Esophagus muscularis mucosa (tissue), 4 donors: Measurements from ENCODE around the gene CDK14. TPM values are rescaled to one million over a fixed set of nuclear protein-coding genes. Genes with fewer than 3 reads are reported as not detected.

Experiments used
- DNase-seq: peaks from one replicate; pipeline ENCODE4 v3.0.0-alpha.2; 2017; ENCODE audit errors: extremely low spot score
- H3K27ac ChIP-seq, 4 donors: fragments of 200-600 bp; sonication (generic); replicated peaks in 1 of 4; 1 replicate in 3 of 4; 2 replicates in 1 of 4; pipeline ENCODE4 v1.5.1; 2016 to 2019; ENCODE audit warnings: mild to moderate bottlenecking in 1 of 4
- H3K27me3 ChIP-seq, 4 donors: fragments of 200-600 bp; sonication (generic); one replicate each; pipeline versions ENCODE4 v1.5.1 to v1.6.0; 2016 to 2019
- H3K36me3 ChIP-seq, 4 donors: fragments of 200-600 bp; sonication (generic); one replicate each; pipeline ENCODE4 v1.5.1; 2016 to 2019
- H3K4me1 ChIP-seq, 4 donors: fragments of 200-600 bp; sonication (generic); one replicate each; pipeline ENCODE4 v1.5.1; 2016 to 2019
- H3K4me3 ChIP-seq, 4 donors: fragments of 200-600 bp; sonication (generic); 1 replicate in 2 of 4; 2 replicates in 2 of 4; pipeline ENCODE4 v1.5.1; 2016 to 2019; ENCODE audit warnings: mild to moderate bottlenecking in 4 of 4, moderate library complexity in 1 of 4
- H3K9me3 ChIP-seq, 4 donors: fragments of 200-600 bp; sonication (generic); 1 replicate in 3 of 4; 2 replicates in 1 of 4; pipeline ENCODE4 v1.5.1; 2016 to 2019
- EP300 ChIP-seq: sonication (generic); formaldehyde crosslinking; IDR thresholded peaks from one replicate; pipeline ENCODE4 v1.6.1; 2017; ENCODE audit warnings: antibody characterized with exemption
- POLR2A ChIP-seq: fragments of 450-650 bp; IDR thresholded peaks from one replicate; pipeline ENCODE4 v1.6.1; 2017; ENCODE audit warnings: antibody characterized with exemption, moderate library complexity, mild to moderate bottlenecking, low read depth
- POLR2AphosphoS5 ChIP-seq, 2 donors: sonication (generic); formaldehyde crosslinking; IDR thresholded peaks; one replicate each; pipeline ENCODE4 v1.6.1; 2017; ENCODE audit warnings: antibody characterized with exemption in 2 of 2
- WGBS: methylation state at CpG from one replicate; pipeline ENCODE4 v1.1.5; 2018; 5-methylcytosine and 5-hydroxymethylcytosine counted together
- intact Hi-C: fragments of 100-400 bp; cut with DNase I; formaldehyde crosslinking; loops from one replicate; pipeline ENCODE4 v1.15.1; 2023
- total RNA-seq, 4 donors: library from RNA; depleted of rRNA; stranded (reverse); fragments of >200 nt; gene quantifications; one replicate each; pipeline versions ENCODE4 v1.1.0 to v1.2.1, GENCODE V29; 2016
- TF ChIP-seq, protein P1 (sequence below), 3 experiments: fragments of 200-600 bp in 2 of 3; fragments of 450-650 bp in 1 of 3; sonication (generic) in 2 of 3; IDR thresholded peaks; one replicate each; pipeline ENCODE4 v1.5.1; 2017 to 2019; ENCODE audit warnings: antibody characterized with exemption in 3 of 3, mild to moderate bottlenecking in 2 of 3, moderate library complexity in 1 of 3

Gene CDK14
- total RNA-seq, 4 donors from 2014 or later: 9.6 to 17.7 (median 14.3) TPM

DNA sequence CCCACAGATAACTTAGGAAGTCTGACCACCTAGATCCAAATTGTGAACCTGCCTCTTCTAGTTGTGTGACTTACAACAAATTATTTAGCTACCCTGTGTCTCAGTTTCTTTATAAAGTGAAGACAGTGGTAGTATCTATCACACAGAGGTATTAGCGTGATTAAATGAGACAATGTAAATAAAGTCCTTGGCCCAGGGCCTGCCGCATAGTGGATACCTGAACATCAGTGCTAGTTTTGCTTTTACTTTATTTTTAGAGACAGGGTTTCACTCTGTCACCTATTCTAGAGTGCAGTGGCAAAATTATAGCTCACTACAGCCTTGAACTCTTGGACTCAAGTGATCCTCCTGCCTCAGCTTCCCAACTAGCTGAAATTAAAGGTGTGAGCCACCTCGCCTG lies 177.1 kb downstream of the CDK14 start:
- Histone ChIP-seq H3K36me3 (no peaks in the 10 kb centered on the region), H3K9me3 (no peaks in the 10 kb centered on the region), H3K4me1 (peaks cover 5 to 15% (median 15%) of the 10 kb centered on the region in 4 donors), H3K27ac (no peak overlapping the region), H3K27me3 (no peaks in the 10 kb centered on the region), H3K4me3 (no peak overlapping the region)
- no peak for DNase-seq
- WGBS: 100% methylated on average over 3 of the region's 3 CpGs
- TF ChIP-seq, protein P1, sequence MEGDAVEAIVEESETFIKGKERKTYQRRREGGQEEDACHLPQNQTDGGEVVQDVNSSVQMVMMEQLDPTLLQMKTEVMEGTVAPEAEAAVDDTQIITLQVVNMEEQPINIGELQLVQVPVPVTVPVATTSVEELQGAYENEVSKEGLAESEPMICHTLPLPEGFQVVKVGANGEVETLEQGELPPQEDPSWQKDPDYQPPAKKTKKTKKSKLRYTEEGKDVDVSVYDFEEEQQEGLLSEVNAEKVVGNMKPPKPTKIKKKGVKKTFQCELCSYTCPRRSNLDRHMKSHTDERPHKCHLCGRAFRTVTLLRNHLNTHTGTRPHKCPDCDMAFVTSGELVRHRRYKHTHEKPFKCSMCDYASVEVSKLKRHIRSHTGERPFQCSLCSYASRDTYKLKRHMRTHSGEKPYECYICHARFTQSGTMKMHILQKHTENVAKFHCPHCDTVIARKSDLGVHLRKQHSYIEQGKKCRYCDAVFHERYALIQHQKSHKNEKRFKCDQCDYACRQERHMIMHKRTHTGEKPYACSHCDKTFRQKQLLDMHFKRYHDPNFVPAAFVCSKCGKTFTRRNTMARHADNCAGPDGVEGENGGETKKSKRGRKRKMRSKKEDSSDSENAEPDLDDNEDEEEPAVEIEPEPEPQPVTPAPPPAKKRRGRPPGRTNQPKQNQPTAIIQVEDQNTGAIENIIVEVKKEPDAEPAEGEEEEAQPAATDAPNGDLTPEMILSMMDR (IDR thresholded peaks at IDR 0.05): no peak
- no peak for TF ChIP-seq EP300
- no peak for TF ChIP-seq POLR2AphosphoS5 (IDR thresholded peaks at IDR 0.05)
- intact Hi-C loops: no loop called here

- Histone ChIP-seq H3K9me3 (no peaks in the 10 kb centered on the region), H3K36me3 (no peaks in the 10 kb centered on the region), H3K4me3 (no peak overlapping the region), H3K27ac (no peak overlapping the region), H3K4me1 (peaks cover 5 to 15% (median 15%) of the 10 kb centered on the region in 4 donors), H3K27me3 (no peaks in the 10 kb centered on the region)
- TF ChIP-seq POLR2AphosphoS5 (IDR thresholded peaks at IDR 0.05) (no peak), EP300 (no peak), POLR2A (no peak)
- TF ChIP-seq, protein P1 (IDR thresholded peaks at IDR 0.05): no peak
- intact Hi-C loops: no loop called here
- 83% methylated on average over 3 of the region's 3 CpGs for WGBS
- no peak for DNase-seq
These were observed 178.6 kb downstream of the CDK14 start for GRCh38 chr7:90774706-90775105.

GRCh38 chr7:90775383-90775965 lies 179.4 kb downstream of the CDK14 start:
- Histone ChIP-seq H3K27ac (no peak overlapping the region), H3K36me3 (no peaks in the 10 kb centered on the region), H3K4me1 (peaks cover 5 to 15% (median 15%) of the 10 kb centered on the region in 4 donors), H3K4me3 (no peak overlapping the region), H3K27me3 (no peaks in the 10 kb centered on the region), H3K9me3 (no peaks in the 10 kb centered on the region)
- WGBS: 77% methylated on average over 1 of the region's 1 CpG
- no peak for TF ChIP-seq POLR2AphosphoS5 (IDR thresholded peaks at IDR 0.05)
- no peak for TF ChIP-seq POLR2A
- intact Hi-C loops: no loop called here
- DNase-seq: no peak

DNA sequence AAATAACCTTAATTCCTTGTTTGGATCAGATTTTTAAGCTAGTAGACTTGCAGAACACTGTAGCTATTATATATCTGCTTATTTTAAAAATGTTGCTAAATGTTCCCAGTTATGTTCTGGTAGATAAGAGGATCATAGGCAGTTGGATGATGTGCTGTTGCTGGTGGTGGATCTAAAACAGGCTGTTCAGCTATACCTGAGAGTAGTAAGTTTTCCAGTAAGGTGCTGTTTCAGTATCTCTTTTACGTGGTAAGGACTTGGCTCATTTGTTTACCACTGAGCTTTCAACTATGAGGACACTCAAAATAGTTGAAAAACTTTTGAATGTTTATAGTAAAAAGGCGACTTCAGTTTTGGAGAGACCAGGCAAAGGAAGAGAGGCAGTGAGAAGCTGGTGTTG lies 180.9 kb downstream of the CDK14 start:
- H3K4me3 ChIP-seq: no peak overlapping the region
- H3K4me1 ChIP-seq: peaks cover 5 to 15% (median 15%) of the 10 kb centered on the region in 4 donors
- no peaks in the 10 kb centered on the region for H3K9me3 ChIP-seq
- WGBS: 71% methylated on average over 2 of the region's 2 CpGs
- no peaks in the 10 kb centered on the region for H3K27me3 ChIP-seq
- intact Hi-C loops: no loop called here
- no peak overlapping the region for H3K27ac ChIP-seq
- TF ChIP-seq POLR2AphosphoS5 (IDR thresholded peaks at IDR 0.05) (no peak), POLR2A (no peak), EP300 (no peak)
- TF ChIP-seq, protein P1 (IDR thresholded peaks at IDR 0.05): no peak
- no peaks in the 10 kb centered on the region for H3K36me3 ChIP-seq
- DNase-seq: no peak

- WGBS: 51% methylated on average over 4 of the region's 4 CpGs
- no peak overlapping the region for H3K27ac ChIP-seq
- TF ChIP-seq POLR2A (no peak), EP300 (no peak)
- no peaks in the 10 kb centered on the region for H3K27me3 ChIP-seq
- H3K36me3 ChIP-seq: no peaks in the 10 kb centered on the region
- H3K4me3 ChIP-seq: no peak overlapping the region
- no peak for DNase-seq
- H3K9me3 ChIP-seq: no peaks in the 10 kb centered on the region
- peaks cover 5 to 15% (median 15%) of the 10 kb centered on the region in 4 donors for H3K4me1 ChIP-seq
- intact Hi-C loops: no loop called here
These were observed 181.3 kb downstream of the CDK14 start for GRCh38 chr7:90777465-90777864.

DNA sequence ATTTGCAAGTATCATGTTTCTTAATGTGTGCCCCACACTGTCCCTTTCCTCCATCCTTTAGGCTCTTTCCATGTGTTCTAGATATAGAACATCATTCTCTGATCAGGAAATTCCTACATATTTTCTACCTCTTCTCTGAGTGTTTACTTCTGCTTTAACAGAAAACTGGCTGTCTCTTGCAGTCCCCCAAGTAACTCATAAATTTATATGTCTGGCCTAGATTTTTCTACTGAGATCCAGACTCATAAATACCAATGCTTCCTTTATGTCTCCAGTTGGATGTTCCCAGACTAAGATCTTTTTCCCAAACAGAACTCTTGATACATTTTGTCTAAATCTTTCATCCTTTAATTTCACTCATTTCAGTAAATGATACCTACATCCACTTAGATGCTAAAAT lies 181.8 kb downstream of the CDK14 start:
- H3K27ac ChIP-seq: no peak overlapping the region

More for the DNA sequence above, 181.8 kb downstream of the CDK14 start:
- TF ChIP-seq POLR2A (no peak), EP300 (no peak), POLR2AphosphoS5 (IDR thresholded peaks at IDR 0.05) (no peak)
- TF ChIP-seq, protein P1 (IDR thresholded peaks at IDR 0.05): no peak
- Histone ChIP-seq H3K27me3 (no peaks in the 10 kb centered on the region), H3K4me1 (peaks cover 5 to 15% (median 15%) of the 10 kb centered on the region in 4 donors), H3K4me3 (no peak overlapping the region), H3K36me3 (no peaks in the 10 kb centered on the region), H3K9me3 (no peaks in the 10 kb centered on the region)
- no peak for DNase-seq
- intact Hi-C loops: no loop called here
